ENCODE results near the gene GSN. TPM values are rescaled to one million over a fixed set of nuclear protein-coding genes. Genes with fewer than 3 reads are reported as not detected.
"Not testable (repeated sequence)": the region's sequence is repeated elsewhere in the genome, so short reads cannot be mapped to it uniquely, and the experiment has no call there.

Gene GSN
- total RNA-seq, 1 experiment from 2014 or later = 162 TPM

DNA sequence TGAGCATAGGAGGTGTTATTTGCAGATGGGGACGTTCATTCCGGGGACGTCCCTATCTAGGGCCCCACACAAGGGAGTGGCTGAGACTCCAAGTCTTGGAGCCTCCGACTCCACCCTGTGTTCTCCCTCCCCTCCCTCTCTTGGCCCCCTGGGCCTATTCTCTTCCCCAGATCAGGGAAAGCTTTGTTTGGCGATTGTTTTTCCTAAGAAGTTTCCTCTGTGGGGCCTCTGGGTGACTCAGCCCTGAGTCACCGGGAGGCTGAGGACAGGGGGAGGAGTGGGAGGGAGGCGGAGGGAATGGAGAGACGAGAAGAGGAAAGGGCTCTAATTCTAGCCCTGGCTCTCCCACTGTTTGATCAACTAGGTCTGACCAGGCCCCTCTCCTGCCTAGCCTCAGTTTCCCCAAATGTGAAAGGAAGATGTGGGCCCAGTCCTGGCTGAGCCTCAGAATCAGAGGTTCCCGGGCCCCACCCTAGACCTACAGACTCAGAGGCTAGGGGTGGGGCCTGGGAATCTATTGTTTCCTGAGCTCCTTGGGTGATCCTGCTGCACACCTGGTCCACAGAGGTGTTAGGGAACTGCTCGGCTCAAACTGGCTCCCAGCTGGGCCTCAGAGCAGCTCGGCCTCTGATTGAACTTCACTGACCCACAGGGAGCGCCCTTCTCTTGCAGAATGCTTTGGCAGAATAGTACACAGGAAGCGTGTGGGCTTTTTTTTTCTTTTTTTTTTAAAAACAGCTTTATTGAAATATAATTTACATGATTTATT lies 19.2 kb downstream of the GSN start:
- peak; percentile 98 for DNase-seq (ENCODE audit: low spot score)

DNA sequence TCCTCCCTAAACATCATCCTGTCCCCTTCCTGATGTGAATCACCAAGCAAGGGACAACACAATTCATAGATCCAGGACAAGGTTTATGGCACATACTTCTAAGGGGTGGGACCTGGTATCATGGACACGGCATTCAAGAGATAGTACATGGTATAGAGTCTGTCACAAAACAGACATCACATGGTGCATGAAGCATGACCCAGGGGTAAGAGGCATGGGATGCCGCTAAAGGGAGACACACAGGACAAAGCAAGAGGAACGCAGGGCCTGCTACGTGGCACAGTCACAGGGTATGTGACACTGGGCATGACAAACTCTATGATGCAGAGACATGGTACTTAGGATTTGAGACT lies 20.7 kb downstream of the GSN start:
- no peak for DNase-seq (ENCODE audit: low spot score)

DNA sequence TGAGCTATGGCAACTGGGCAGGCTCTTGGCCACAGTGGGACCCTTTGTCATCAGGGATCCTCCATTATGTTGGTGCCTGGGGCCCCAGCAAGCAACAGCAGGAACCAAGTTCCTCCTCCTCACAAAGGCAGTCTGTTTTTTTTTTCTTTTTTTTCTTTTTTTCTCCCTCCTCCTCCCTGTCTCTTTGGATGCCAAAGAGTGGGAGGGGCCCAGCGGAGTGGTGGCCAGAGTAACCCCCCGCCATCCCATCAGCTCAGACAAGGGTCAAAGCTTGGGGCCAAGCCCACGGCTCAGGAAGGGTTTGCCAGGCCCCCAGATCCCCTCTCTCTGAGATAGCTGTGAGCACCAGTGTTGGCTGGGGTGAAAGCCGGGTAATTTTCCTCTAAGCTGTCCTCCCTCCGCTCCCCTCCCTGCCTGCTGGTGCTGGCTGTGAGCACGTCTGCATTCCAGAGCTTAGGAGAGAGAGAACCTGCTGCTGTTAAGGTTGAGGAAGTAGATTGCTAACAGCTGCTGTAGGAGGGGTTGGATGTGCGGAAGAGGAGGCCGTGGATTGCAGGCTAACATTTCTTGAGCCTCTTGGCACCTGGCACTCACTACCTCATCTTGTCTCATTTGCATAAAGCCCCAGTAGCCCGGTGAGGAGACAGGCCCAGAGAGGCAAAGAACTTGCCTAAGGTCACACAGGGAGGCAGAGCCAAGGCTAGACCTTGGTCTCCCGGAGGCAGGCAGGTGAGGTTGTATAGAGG lies 21.2 kb downstream of the GSN start:
- peak; percentile 83 for DNase-seq (ENCODE audit: low spot score)

DNA sequence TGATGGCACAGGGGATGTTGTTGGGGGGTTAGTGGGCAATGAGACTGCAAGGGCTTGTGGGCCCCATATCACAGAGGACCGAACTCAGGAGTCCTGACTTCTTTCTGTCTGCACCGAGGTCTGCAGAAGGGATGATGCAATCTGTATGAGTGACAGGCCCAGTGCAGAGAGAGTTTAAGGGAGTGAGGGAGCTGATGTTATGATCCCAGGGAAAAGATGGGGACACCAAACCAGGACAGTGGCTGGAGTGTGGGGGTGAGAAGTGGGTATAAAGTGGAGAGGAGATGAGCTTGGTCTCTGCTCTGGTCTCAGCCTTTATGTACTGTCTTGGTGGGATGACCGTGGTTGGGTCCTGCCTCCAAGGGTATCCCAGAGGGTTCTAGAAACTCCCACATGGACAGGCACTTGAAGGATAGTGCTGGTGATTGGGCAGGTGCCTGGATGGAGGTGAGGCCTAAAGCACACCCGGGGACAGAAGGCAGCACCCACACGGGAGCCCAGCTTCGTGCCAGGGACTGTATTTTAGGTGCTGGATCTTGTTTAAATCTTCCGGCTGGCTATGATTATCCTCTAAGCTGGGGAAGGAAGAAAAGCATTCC lies 21.9 kb downstream of the GSN start:
- no peak for DNase-seq (ENCODE audit: low spot score)

- not testable (repeated sequence) for DNase-seq (ENCODE audit: low spot score)
Measured at GRCh38 chr9:121291536-121291935, 23.6 kb downstream of the GSN start.

DNA sequence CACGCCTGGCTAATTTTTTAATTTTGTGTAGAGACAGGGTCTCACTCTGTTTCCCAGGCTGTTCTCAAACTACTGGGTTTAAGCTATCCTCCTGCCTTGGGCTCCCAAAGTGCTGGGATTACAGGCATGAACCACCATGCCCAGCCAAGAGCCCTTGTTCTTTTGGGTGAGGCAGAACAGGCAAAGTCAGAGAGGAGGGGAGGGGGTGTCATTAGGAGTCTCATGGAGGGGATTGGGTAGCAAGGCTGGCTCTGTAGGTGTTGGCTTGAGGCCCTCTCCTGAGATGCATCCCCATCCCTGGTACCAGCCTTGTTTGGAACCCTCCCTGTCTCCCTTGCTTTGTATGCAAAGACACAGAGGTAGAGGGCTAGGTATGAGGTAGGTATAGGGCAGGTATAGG lies 24.1 kb downstream of the GSN start:
- DNase-seq (ENCODE audit: low spot score) = no peak

- DNase-seq (ENCODE audit: low spot score) = no peak
Measured at GRCh38 chr9:121292801-121293241, 24.9 kb downstream of the GSN start.

DNA sequence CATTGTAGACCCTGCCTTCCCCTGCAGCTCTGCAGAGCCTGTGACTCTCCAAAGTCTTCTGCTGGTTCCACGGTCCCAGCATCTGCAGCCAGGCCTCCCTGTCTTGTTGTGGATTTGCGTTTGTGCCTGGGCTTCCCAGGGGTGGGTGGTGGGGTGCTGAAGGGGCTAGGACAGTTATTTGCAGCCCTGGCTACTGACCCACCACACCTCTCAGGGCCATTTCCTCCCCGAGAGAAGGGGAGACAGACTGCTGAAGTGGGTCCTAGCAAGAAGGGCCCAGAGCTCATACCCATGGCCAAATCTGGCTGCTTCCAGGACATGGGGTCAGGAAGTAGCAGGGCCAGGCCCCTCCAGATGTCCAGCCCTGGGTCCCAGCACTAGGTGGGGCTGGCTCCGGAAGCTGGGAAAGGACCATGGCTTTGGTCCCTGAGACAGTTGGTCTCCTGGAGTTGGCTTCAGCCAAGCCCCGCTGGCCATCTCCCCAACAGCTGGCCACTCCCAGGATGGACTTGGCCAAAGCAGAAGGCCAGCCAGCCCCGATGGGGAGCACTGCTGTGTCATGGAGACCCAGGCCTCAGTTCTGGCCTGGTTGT lies 26.3 kb downstream of the GSN start:
- no peak for DNase-seq (ENCODE audit: low spot score)

DNA sequence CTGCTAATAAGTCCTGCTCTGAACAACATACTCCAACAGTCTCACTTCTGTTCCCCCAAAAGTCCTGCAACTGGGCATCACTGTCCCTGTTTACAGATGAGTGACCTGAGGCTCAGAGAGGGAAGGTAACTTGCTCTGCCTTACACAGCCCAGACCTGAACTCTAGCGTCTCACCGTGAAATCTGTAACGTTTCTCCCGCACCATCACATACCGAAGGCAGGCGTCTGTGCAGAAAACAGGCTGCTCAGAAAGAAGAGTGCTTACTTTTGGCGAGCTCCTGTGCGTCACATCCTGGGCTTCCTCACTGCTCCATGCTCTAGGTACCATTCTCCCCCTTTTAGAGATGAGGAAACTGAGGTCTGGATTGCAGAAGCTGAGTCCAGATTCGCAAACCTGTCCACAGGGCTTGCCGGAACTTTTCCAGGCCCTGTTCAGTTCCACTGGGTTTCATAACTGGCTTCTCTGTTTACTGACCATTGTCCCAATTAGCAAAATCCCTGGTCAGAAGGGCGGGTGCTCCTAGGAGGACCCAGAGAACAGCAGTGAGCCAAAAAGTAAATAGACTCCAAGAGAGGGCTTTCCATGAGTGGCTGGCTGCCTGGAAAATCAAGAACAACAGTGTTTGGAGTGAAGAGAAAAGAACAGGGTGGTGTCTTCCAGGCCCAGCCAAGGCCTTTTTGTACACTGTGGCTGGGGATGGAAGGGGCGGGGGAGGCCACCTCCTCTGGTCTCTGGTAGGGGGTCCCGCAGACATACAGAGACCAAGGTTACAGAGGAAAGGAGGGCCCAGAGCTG lies 27.1 kb downstream of the GSN start:
- DNase-seq (ENCODE audit: low spot score) = no peak

DNA sequence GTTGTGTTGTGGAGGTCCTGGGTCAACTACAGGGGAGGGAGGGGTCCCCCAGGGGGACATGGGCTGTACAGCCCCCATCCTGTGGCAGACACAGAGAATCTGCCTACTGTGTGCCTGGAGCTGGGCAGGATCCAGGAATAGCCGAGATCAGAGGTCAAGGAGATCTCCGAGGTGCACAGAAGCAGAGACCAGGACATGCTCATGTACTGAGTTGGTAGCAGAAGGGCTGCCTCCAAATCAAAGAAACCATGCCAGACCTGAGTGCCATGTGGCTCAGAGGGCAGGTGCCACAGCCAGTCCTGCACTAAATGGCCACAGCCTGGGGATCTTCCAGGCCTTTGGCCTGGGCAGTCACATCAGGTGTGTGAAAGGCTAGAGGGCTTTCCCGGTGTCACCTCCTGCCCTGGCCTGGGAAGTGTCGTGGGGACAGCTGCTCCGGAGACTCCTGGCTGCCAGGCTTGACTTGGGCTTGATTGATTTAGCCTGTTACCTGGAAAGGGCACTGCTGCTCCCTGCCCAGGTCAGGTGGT lies 27.8 kb downstream of the GSN start:
- DNase-seq (ENCODE audit: low spot score) = no peak

- DNase-seq (ENCODE audit: low spot score) = no peak
Measured at GRCh38 chr9:121296213-121297127, 28.5 kb downstream of the GSN start.

DNA sequence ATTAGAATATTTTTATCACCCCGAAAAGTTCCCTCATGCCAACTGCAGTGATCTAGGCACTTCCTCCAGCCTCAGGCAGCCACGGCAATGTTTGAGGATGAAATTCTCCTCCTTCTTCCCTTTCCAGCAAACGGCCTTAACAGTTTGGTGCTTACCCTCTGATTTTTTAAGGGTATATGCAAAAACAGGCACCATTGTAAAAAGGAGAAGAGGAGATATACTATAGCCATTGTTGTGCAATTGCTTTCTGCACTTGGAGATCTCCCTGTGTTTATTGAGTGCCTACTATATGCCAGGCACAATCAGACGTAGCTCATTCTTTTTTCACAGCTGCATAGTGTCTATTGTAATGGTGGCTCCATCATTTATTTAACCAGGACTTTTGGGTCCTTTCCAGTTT lies 29.4 kb downstream of the GSN start:
- DNase-seq (ENCODE audit: low spot score) = no peak

GRCh38 chr9:121298016-121298538 lies 30.1 kb downstream of the GSN start:
- no peak for DNase-seq (ENCODE audit: low spot score)

DNA sequence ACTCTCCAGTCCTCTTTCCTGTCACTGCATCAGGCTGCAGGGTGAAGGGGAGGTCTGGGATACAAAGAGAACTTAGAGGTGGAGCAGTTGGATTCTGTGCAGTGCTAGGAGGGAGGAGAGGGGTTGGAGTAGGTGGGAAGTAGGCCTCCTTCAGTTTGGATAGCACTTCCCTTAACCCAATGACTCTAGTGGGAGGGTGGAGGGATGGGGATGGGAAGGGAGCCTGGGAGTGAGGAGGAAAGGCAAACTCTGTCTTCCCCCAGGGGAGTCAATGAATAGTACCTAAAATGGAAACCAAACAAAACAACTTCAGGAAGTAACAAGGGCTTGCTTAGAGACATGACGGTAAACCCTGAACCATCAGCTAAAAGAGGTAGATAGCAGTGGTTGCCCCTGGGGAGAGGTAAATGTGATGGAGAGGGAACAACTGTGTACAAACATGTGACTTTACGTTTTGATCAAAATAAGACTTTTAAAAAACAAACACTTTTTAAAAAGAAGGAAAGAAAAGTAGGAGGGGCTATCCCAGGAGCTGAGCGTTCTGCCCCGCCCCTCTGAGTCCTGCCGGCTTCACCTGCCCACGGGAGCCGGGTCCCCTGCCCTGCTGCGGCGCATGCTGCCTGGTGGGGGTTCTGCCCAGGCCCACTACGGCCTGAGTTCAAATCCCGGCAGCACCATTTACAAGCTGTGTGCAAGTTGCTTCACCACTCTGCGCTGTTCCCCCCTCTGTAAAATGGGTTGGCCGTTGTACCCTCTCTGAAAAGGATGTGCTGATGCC lies 30.9 kb downstream of the GSN start:
- no peak for DNase-seq (ENCODE audit: low spot score)

DNA sequence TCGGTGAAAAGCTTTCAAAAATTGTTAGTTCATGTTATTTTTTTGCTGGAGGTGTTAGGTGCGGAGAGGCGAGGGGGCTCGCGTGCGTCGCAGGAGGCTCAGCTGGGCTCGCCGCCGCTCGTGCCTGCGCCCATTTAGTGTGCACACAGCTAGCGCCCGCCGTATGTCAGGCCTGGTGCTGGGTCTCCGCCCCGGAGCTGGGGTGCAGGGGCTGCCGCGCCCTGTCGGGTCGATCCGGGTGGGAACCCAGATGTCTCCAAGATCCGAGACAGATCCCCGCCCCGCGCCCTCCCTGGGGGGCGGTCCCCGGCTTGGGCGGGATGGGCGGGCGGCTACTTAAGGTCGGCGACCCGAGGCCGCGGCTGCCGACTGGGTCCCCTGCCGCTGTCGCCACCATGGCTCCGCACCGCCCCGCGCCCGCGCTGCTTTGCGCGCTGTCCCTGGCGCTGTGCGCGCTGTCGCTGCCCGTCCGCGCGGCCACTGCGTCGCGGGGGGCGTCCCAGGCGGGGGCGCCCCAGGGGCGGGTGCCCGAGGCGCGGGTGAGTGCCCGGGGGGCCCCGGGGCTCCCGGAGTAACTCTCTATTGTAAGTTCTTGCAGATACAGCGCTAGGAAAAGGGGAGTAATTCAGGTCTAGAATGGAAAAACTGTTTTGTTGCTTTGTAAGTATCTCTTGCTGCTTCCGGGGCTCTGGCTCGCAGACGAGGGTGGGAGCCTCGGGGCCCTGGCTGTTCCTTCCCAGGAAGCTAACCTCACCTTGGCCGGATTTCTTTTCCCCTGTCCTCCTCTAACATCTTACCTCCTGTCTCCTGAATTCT lies 31.7 kb downstream of the GSN start:
- DNase-seq (ENCODE audit: low spot score) = no peak

GRCh38 chr9:121300283-121301119 lies 32.5 kb downstream of the GSN start:
- DNase-seq (ENCODE audit: low spot score) = no peak

DNA sequence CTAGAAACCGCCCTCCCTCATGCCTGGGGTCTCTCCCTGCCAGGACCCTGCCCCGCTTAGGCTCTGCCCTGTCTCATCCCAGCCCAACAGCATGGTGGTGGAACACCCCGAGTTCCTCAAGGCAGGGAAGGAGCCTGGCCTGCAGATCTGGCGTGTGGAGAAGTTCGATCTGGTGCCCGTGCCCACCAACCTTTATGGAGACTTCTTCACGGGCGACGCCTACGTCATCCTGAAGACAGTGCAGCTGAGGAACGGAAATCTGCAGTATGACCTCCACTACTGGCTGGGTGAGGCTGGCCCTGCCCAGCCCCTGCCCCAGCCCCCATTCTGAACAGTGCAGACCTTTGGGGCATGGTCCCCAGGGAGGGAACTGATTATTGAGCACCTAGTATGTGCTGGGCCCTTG lies 33.9 kb downstream of the GSN start:
- no peak for DNase-seq (ENCODE audit: low spot score)

DNA sequence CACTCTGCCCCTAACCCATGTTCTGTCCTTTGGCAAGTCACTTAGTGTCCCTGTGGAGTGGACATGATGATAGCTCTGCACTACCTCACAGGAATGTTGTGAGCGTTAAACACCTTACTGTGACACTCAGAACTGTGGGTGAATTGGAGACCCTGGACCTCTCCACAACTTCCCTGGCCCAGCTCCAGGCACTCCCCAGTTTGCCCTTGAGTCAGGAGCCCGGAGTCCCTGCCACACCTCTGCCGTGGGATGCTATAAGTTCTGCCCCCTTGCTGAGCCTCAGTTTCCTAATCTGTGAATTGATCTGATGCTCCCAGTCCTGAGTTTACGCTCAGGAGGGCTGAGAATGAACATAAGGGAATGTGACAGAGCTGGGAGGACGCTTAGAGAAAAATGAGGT lies 34.4 kb downstream of the GSN start:
- no peak for DNase-seq (ENCODE audit: low spot score)
